Panc1 (cell line): ENCODE measurements around the gene FYTTD1. TPM values are rescaled to one million over a fixed set of nuclear protein-coding genes. Genes with fewer than 3 reads are reported as not detected.

ENCODE experiments used
- ATAC-seq: fragments of 200-7000 bp; cut with Tn5 transposase; 2 replicates; pipeline ENCODE4 v1.9.1; 2020; ENCODE audit warnings: mild to moderate bottlenecking, moderate library complexity
- BruUV-seq: library from RNA; stranded (reverse); fragments of 400-500 nt; replicated peaks from 2 replicates; lab custom pipeline; 2021; lab: Mats Ljungman, UMichigan
- CTCF ChIA-PET: fragments of 300-600 bp; sonication (Branson Sonifier 250); formaldehyde crosslinking; loops from one replicate; lab custom pipeline; 2022; ENCODE audit warnings: antibody characterized with exemption; lab: Charles Lee
- POLR2A ChIA-PET: fragments of 300-600 bp; sonication (Branson Sonifier 250); formaldehyde crosslinking; loops from one replicate; lab custom pipeline; 2022; ENCODE audit warnings: antibody characterized with exemption; lab: Charles Lee
- DNase-seq: peaks from one replicate; pipeline ENCODE4 v3.0.0-alpha.2; 2010; ENCODE audit warnings: low read depth, low spot score
- H3K27ac ChIP-seq: 2 replicates; pipeline ENCODE4 v1.5.1; 2011; ENCODE audit warnings: mild to moderate bottlenecking, low read length, inconsistent platforms
- H3K27me3 ChIP-seq: fragments of 200-500 bp; sonication (Bioruptor generic); 2 replicates; pipeline ENCODE4 v1.6.0; 2014; ENCODE audit warnings: low read length, inconsistent platforms; ENCODE audit not compliant: control insufficient read depth, insufficient read depth
- H3K36me3 ChIP-seq: fragments of 200-500 bp; sonication (Bioruptor generic); 2 replicates; pipeline ENCODE4 v1.5.1; 2014; ENCODE audit warnings: inconsistent platforms, mild to moderate bottlenecking, low read length, moderate library complexity; ENCODE audit not compliant: control insufficient read depth, insufficient read depth
- H3K4me1 ChIP-seq: 2 replicates; pipeline ENCODE4 v1.5.1; 2011; ENCODE audit warnings: inconsistent platforms, mild to moderate bottlenecking, low read length, moderate library complexity; ENCODE audit not compliant: control insufficient read depth, insufficient read depth
- H3K4me3 ChIP-seq, 2 experiments: 2 replicates each; pipeline ENCODE4 v1.5.1; 2011 to 2012; ENCODE audit warnings: low read depth in 2 of 2, low read length in 2 of 2, mild to moderate bottlenecking in 2 of 2, inconsistent platforms in 1 of 2, moderate library complexity in 1 of 2
- H3K9me3 ChIP-seq: fragments of 200-500 bp; sonication (Bioruptor generic); 2 replicates; pipeline ENCODE4 v1.5.1; 2014; ENCODE audit warnings: low read depth, mild to moderate bottlenecking, inconsistent platforms, low read length, moderate library complexity; ENCODE audit not compliant: control insufficient read depth, insufficient read depth
- CTCF ChIP-seq: fragments of 450-650 bp; IDR thresholded peaks from 2 replicates; pipeline ENCODE4 v1.5.1; 2017; ENCODE audit warnings: mild to moderate bottlenecking
- POLR2AphosphoS5 ChIP-seq: IDR thresholded peaks from 2 replicates; pipeline ENCODE4 v1.6.1; 2012; ENCODE audit warnings: mild to moderate bottlenecking, low read depth, low read length, moderate library complexity
- REST ChIP-seq, 2 experiments: IDR thresholded peaks; 2 replicates each; pipeline ENCODE4 v1.6.1; 2011 to 2012; ENCODE audit warnings: low read depth in 2 of 2, control low read depth in 1 of 2, low read length in 1 of 2, mild to moderate bottlenecking in 1 of 2, moderate library complexity in 1 of 2; ENCODE audit not compliant: insufficient read depth in 1 of 2
- SIN3A ChIP-seq: IDR thresholded peaks from 2 replicates; pipeline ENCODE4 v1.6.1; 2012; ENCODE audit warnings: low read depth, mild to moderate bottlenecking, low read length, moderate library complexity, borderline replicate concordance; ENCODE audit not compliant: insufficient read depth
- TCF7L2 ChIP-seq: IDR thresholded peaks from 2 replicates; pipeline ENCODE4 v1.6.1; 2011; ENCODE audit warnings: mild to moderate bottlenecking, low read depth, low read length, inconsistent platforms
- in situ Hi-C: cut with HindIII; loops from 2 replicates; pipeline ENCODE4 v1.10.0; 2016; ENCODE audit warnings: low sequenced_read_pairs, low pct_unique_long_range_greater_than_20kb
- intact Hi-C: fragments of 100-400 bp; cut with micrococcal nuclease; formaldehyde crosslinking; loops from one replicate; pipeline ENCODE4 v1.10.0; 2022; ENCODE audit not compliant: unreplicated experiment
- total RNA-seq: library from RNA; stranded (reverse); gene quantifications from one replicate; pipeline ENCODE4 v1.2.1, GENCODE V29; 2021; ENCODE audit not compliant: unreplicated experiment

FYTTD1 gene
- total RNA-seq, 1 experiment from 2014 or later, result 77.8 TPM

- BruUV-seq, result no TSS peak
- Histone ChIP-seq H3K9me3 (no peaks in the 10 kb centered on the region), H3K4me1 (no peaks in the 10 kb centered on the region), H3K36me3 (peaks cover 11% of the 10 kb centered on the region; the same call in 1 of the 2 replicates), H3K4me3 (no peak overlapping the region), H3K27ac (no peak overlapping the region), H3K27me3 (no peaks in the 10 kb centered on the region)
- intact Hi-C loops, result no loop called here
- POLR2A ChIA-PET, result interaction anchor here (0.6 kb wide), 1 partner anchor 35 kb away, joined by 3 read pairs; no protein-coding TSS in a partner anchor
- ATAC-seq (no peak), DNase-seq (no peak)
- CTCF ChIA-PET, result no interaction called here
- TF ChIP-seq REST (IDR thresholded peaks at IDR 0.05; ENCODE audit: insufficient read depth in 1 of 2, low read depth in 2 of 2, low read length in 1 of 2), result no peak
- TF ChIP-seq SIN3A, result no peak
- no peak for TF ChIP-seq POLR2AphosphoS5
- no peak for TF ChIP-seq TCF7L2
- TF ChIP-seq CTCF, result no peak
- in situ Hi-C loops, result no loop called here
These were observed 8.8 kb downstream of the FYTTD1 start for GRCh38 chr3:197758512-197758911.

GRCh38 chr3:197761784-197762183, 12.1 kb downstream of the FYTTD1 start:
- CTCF ChIA-PET, result no interaction called here
- intact Hi-C loops, result no loop called here

More at GRCh38 chr3:197761784-197762183, 12.1 kb downstream of the FYTTD1 start:
- H3K27ac ChIP-seq, result no peak overlapping the region
- in situ Hi-C loops, result no loop called here
- H3K9me3 ChIP-seq, result no peaks in the 10 kb centered on the region
- DNase-seq, result no peak
- POLR2A ChIA-PET, result no interaction called here
- TF ChIP-seq CTCF (no peak), TCF7L2 (no peak), REST (IDR thresholded peaks at IDR 0.05; ENCODE audit: insufficient read depth in 1 of 2, low read depth in 2 of 2, low read length in 1 of 2) (no peak), SIN3A (no peak), POLR2AphosphoS5 (no peak)
- no peaks in the 10 kb centered on the region for H3K27me3 ChIP-seq
- no peak overlapping the region for H3K4me3 ChIP-seq
- no peaks in the 10 kb centered on the region for H3K4me1 ChIP-seq
- peaks cover 15% of the 10 kb centered on the region; the same call in 1 of the 2 replicates for H3K36me3 ChIP-seq
- ATAC-seq, result no peak
- no TSS peak for BruUV-seq
